OCI-LY3 (cell line): ENCODE measurements around the gene GRK3.

ENCODE experiments used
- CTCF ChIP-seq: fragments of 200-600, 300-600 bp; sonication (generic); IDR thresholded peaks from 2 replicates; pipeline ENCODE4 v1.5.1; 2014; ENCODE audit warnings: antibody characterized with exemption, low read length, low read depth
- EZH2phosphoT487 ChIP-seq: fragments of 200-600 bp; shearing (Covaris generic); IDR thresholded peaks from 2 replicates; pipeline ENCODE4 v1.6.1; 2018; ENCODE audit warnings: antibody characterized with exemption, mixed run types, low read depth

GRCh38 chr22:25536589-25536988, 27.9 kb upstream of the GRK3 start:
- TF ChIP-seq CTCF (no peak), EZH2phosphoT487 (no peak)
